ENCODE data around the gene SLC2A6.

SLC2A6 gene

GRCh38 chr9:133476036-133476931 lies 2.6 kb downstream of the SLC2A6 start:
- DNase-seq, result no peak

- DNase-seq, result no peak
Observed at GRCh38 chr9:133475292-133476012, 3.4 kb downstream of the SLC2A6 start.

GRCh38 chr9:133474853-133475252 lies 4.0 kb downstream of the SLC2A6 start:
- DNase-seq, result no peak

GRCh38 chr9:133474215-133474614 lies 4.7 kb downstream of the SLC2A6 start:
- DNase-seq, result no peak

GRCh38 chr9:133473743-133474142 lies 5.2 kb downstream of the SLC2A6 start:
- no peak for DNase-seq

- no peak for DNase-seq
Observed at GRCh38 chr9:133472753-133473378, 6.0 kb downstream of the SLC2A6 start.

GRCh38 chr9:133472277-133472645 lies 6.6 kb downstream of the SLC2A6 start:
- no peak for DNase-seq

GRCh38 chr9:133471551-133472276 lies 7.2 kb downstream of the SLC2A6 start:
- no peak for DNase-seq

DNA sequence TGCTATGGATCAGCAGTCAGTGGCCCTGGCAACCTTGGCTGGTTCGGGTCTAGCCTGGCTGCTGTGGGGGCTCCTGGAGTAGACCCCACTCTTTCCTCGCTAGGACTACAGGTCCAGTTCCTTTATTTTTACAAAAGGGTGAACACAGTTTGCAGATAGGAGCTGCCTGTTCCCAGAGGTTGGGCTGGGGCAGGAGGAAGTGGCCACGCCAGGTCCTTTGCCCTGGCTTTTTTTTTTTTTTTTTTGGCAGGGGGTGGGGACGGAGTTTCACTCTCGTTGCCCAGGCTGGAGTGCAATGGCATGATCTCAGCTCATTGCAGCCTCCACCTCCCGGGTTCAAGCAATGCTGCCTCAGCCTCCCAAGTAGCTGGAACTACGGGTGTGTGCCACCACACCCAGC lies 7.9 kb downstream of the SLC2A6 start:
- DNase-seq, result no peak

DNA sequence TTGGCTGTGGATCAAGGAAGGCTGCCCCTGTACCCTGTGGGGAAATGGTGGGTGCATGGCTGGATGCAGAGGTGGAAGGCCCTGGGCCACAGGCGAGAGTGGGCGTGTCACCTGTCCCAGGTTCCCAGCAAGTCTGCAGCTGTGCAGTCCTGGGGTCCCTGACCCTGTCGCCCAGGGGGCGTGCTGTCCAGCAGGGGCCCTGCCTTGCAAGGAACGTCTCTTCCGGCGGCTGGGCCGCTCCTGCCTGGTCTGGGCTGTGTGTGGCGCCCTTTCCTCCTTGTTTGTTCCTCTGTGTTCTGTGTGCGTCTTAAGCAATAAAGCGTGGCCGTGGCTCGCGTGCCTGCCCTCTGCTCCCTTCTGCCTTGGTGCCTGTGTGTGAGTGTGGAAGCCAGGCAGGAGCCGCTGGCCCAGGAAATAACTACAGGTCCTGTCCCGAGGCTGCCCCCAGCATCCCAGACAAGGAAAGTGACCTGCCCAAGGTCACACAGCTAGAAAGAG lies 8.4 kb downstream of the SLC2A6 start:
- DNase-seq, result no peak

- no peak for DNase-seq
Observed at GRCh38 chr9:133468777-133469421, 10.0 kb downstream of the SLC2A6 start.

GRCh38 chr9:133468374-133468773 lies 10.5 kb downstream of the SLC2A6 start:
- DNase-seq, result no peak

DNA sequence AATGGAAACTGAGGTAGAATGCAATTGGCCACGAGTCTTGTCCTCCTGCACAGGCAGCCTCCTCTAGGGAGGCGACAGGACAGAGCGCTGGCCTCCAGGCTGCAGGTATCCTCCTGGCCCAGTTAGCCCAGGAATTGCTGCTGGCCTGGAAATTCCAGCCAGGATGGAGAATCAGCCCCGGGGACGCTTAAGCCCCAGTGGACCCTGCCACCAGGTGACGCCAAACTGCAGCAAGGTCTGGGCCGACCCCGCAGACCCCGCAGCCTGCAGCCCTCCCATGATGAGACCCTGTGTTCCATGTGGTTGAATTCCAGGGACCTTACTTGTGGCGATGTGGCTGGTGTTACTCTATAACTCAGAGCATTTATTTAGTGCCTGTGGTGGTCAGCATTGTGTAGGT lies 11.8 kb downstream of the SLC2A6 start:
- DNase-seq, result no peak

DNA sequence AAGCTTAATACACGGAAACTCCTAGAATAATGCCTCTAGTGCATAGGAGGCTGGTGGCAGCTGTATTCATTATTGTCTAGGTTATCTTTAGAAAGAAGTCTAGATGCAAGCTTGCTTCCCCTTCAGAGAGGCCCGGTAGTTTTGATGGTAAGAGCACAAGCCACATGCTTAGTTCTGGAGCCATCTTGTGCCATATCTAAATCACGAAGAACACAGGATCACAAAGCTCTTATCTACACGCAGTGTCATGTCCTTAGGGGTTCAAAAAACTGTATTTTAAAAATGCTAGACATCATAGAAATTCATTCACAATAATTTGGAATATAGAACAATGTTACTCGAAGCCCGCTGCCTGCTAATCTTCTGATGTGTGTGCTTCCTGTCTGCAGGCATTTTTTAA lies 12.9 kb downstream of the SLC2A6 start:
- DNase-seq, result no peak

DNA sequence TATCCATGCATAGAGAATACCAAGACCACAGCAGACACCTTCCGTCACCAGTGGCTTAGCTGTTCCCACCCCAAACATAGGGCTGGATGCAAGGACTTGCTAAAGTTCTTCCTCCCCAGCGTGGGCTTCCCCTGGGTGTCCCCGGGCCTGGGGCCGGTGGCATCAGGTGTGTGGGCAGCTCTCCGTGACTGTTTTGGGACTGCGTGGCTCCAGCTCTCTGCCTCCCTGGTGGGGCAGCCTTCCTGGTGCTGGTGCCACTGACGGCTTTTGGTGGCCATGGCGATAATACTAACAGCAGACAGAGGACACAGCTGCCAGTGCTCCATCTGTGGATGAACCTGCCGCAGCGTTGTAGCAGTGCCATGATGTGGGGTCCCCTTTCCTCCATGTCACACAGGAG lies 14.3 kb downstream of the SLC2A6 start:
- DNase-seq, result no peak

GRCh38 chr9:133463864-133464615 lies 14.9 kb downstream of the SLC2A6 start:
- no peak for DNase-seq

DNA sequence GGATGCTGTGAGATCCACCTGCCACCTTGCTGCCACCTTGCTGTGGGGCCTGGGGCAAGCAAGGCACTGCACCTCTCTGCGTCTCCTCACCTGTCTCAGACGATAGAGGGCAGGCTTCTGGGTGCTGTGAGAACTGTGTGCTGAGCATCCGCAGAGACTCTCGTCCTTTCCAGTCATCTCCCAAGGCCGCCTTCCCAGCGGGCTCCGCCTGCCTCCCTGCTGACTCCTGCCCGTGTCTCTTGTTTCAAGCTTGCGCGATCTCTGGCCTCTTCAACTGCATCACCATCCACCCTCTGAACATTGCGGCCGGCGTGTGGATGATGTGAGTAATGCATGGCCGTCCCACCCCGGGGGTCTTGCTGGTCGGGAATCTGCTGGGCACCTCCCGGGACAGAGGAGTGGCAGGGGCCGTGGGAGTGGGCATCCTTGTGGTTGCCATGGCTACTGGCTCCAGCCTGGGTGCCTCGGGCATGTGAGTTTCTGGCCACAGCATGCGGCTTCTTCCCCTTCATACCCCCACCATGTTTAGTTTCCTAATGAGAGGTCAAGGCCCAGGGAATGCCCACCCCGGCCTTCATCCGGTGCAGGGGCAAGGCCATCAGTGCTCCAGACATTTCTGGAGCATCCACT lies 15.6 kb downstream of the SLC2A6 start:
- peak in 1 of 3 experiments; percentile 12 for DNase-seq

- no peak for DNase-seq
Observed at GRCh38 chr9:133461975-133462374, 16.9 kb downstream of the SLC2A6 start.

- peak; percentile 22 to 93 (median 90) for DNase-seq
Observed at GRCh38 chr9:133460405-133461175, 18.3 kb downstream of the SLC2A6 start.
